ENCODE data around the gene ZFP36L1. TPM values are rescaled to one million over a fixed set of nuclear protein-coding genes. Genes with fewer than 3 reads are reported as not detected.

The ZFP36L1 gene
- total and polyA plus RNA-seq, 9 of the 15 experiments (the other 6 are each of a cell fraction or from before 2014, with no cell fraction given) = 1.3 to 26.6 (median 3.7) TPM

- TF ChIP-seq ZNF277 (CRISPR knock-in tag; IDR thresholded peaks at IDR 0.05; ENCODE audit: borderline replicate concordance) (no peak), ELK3 (CRISPR knock-in tag; IDR thresholded peaks at IDR 0.05) (no peak), CHD4 (IDR thresholded peaks at IDR 0.05; ENCODE audit: insufficient read depth, insufficient replicate concordance, low read depth, low read length, poor library complexity, severe bottlenecking) (no peak), CEBPG (CRISPR knock-in tag; IDR thresholded peaks at IDR 0.05) (0 out of 2 replicates have a peak, but pooled peaks have one; percentile 34), CEBPG (tag; conservative IDR thresholded peaks at IDR 0.05 in 1 of 2, IDR thresholded peaks at IDR 0.05 in 1 of 2) (no peak), U2AF2 (optimal IDR thresholded peaks at IDR 0.05; ENCODE audit: low read depth, low read length) (no peak), RBM14 (IDR thresholded peaks at IDR 0.05; ENCODE audit: borderline replicate concordance, insufficient read depth, low read depth, low read length) (no peak), CBFA2T2 (conservative IDR thresholded peaks at IDR 0.05) (peak; percentile 57), RBM39 (optimal IDR thresholded peaks at IDR 0.05; ENCODE audit: low read depth, low read length) (no peak), NFRKB (IDR thresholded peaks at IDR 0.05; ENCODE audit: low read depth) (peak; percentile 44; the same call in 1 of the 2 replicates), SAFB2 (IDR thresholded peaks at IDR 0.05; ENCODE audit: borderline replicate concordance, low read depth, low read length, severe bottlenecking) (no peak), NR2C2 (CRISPR knock-in tag; IDR thresholded peaks at IDR 0.05) (no peak), NR2C2 (tag; IDR thresholded peaks at IDR 0.05) (no peak; the same call in 1 of the 2 replicates), SNRNP70 (optimal IDR thresholded peaks at IDR 0.05; ENCODE audit: low read depth, low read length) (no peak), ZNF77 (CRISPR knock-in tag; IDR thresholded peaks at IDR 0.05) (no peak), MIER1 (IDR thresholded peaks at IDR 0.05; ENCODE audit: low read depth) (no peak), U2AF1 (optimal IDR thresholded peaks at IDR 0.05; ENCODE audit: low read depth, low read length) (no peak), ZNF639 (CRISPR knock-in tag; conservative IDR thresholded peaks at IDR 0.05 in 1 of 2, IDR thresholded peaks at IDR 0.05 in 1 of 2) (no peak), TCF15 (CRISPR knock-in tag; IDR thresholded peaks at IDR 0.05) (no peak), ZNF436 (CRISPR knock-in tag; IDR thresholded peaks at IDR 0.05) (no peak), MYNN (IDR thresholded peaks at IDR 0.05) (no peak), MYNN (CRISPR knock-in tag; IDR thresholded peaks at IDR 0.05) (no peak)
These were observed 11.5 kb downstream of the ZFP36L1 start (continued) for GRCh38 chr14:68781161-68782021.
